HepG2 (cell line): ENCODE data around the gene NGRN. TPM values are rescaled to one million over a fixed set of nuclear protein-coding genes. Genes with fewer than 3 reads are reported as not detected.

Experiments used
- CHD2 ChIP-seq: IDR thresholded peaks from 2 replicates; pipeline ENCODE4 v1.6.1; 2011; ENCODE audit warnings: low read depth, low read length, improper control_type of control experiment
- DMAP1 ChIP-seq: IDR thresholded peaks from 2 replicates; pipeline ENCODE4 v1.6.1; 2016
- ETS1 ChIP-seq: sonication (generic); formaldehyde crosslinking; IDR thresholded peaks from 2 replicates; pipeline ENCODE4 v1.4.0; 2020; ENCODE audit warnings: missing genetic modification reagents
- ETV5 ChIP-seq: IDR thresholded peaks from 2 replicates; pipeline ENCODE4 v1.6.1; 2018; ENCODE audit warnings: missing biosample characterization, missing genetic modification reagents, inconsistent platforms, borderline replicate concordance
- IRF1 ChIP-seq: sonication (generic); formaldehyde crosslinking; IDR thresholded peaks from 2 replicates; pipeline ENCODE4 v1.4.0; 2020; ENCODE audit warnings: low read depth, mild to moderate bottlenecking, missing genetic modification reagents
- MED1 ChIP-seq: sonication (generic); formaldehyde crosslinking; IDR thresholded peaks from 2 replicates; pipeline ENCODE4 v1.4.0; 2020; ENCODE audit warnings: missing genetic modification reagents
- MYPOP ChIP-seq: sonication (generic); formaldehyde crosslinking; IDR thresholded peaks from 2 replicates; pipeline ENCODE4 v1.8.1; 2023; ENCODE audit warnings: mild to moderate bottlenecking, moderate library complexity, missing genetic modification reagents
- SRSF1 ChIP-seq: fragments of 200-400 bp; formaldehyde crosslinking; optimal IDR thresholded peaks from 2 replicates; pipeline ENCODE3; 2017; ENCODE audit warnings: mild to moderate bottlenecking, low read depth, low read length, moderate library complexity
- TBX3 ChIP-seq: fragments of 450-650 bp; IDR thresholded peaks from 2 replicates; pipeline ENCODE4 v1.6.1; 2017; ENCODE audit warnings: antibody characterized with exemption, mild to moderate bottlenecking, inconsistent platforms, borderline replicate concordance
- YEATS4 ChIP-seq: sonication (generic); formaldehyde crosslinking; IDR thresholded peaks from 2 replicates; pipeline ENCODE4 v1.4.0; 2020; ENCODE audit warnings: missing genetic modification reagents, borderline replicate concordance
- ZBTB21 ChIP-seq: sonication (generic); formaldehyde crosslinking; IDR thresholded peaks from 2 replicates; pipeline ENCODE4 v1.4.0; 2020; ENCODE audit warnings: missing genetic modification reagents
- ZFP90 ChIP-seq: sonication (generic); formaldehyde crosslinking; IDR thresholded peaks from 2 replicates; pipeline ENCODE4 v1.8.0; 2022; ENCODE audit warnings: missing genetic modification reagents, mild to moderate bottlenecking, inconsistent platforms, borderline replicate concordance
- ZMYM3 ChIP-seq: sonication (generic); formaldehyde crosslinking; IDR thresholded peaks from 2 replicates; pipeline ENCODE4 v1.5.1; 2020; ENCODE audit warnings: mild to moderate bottlenecking, missing genetic modification reagents
- ZNF24 ChIP-seq: fragments of 450-650 bp; IDR thresholded peaks from 2 replicates; pipeline ENCODE4 v1.6.1; 2017; ENCODE audit warnings: antibody characterized with exemption, mild to moderate bottlenecking
- ZNF280B ChIP-seq: sonication (generic); formaldehyde crosslinking; IDR thresholded peaks from 2 replicates; pipeline ENCODE4 v1.5.0; 2020; ENCODE audit warnings: missing genetic modification reagents, mild to moderate bottlenecking, borderline replicate concordance
- ZNF280D ChIP-seq: sonication (generic); formaldehyde crosslinking; IDR thresholded peaks from 2 replicates; pipeline ENCODE4 v1.5.1; 2020; ENCODE audit warnings: mild to moderate bottlenecking, missing genetic modification reagents
- ZNF33A ChIP-seq: sonication (generic); formaldehyde crosslinking; IDR thresholded peaks from 2 replicates; pipeline ENCODE4 v1.5.1; 2020; ENCODE audit warnings: missing genetic modification reagents, mild to moderate bottlenecking, moderate library complexity, borderline replicate concordance
- ZNF589 ChIP-seq: sonication (generic); formaldehyde crosslinking; conservative IDR thresholded peaks from 2 replicates; pipeline ENCODE4 v1.8.0; 2022; ENCODE audit warnings: mild to moderate bottlenecking, moderate library complexity, missing genetic modification reagents
- ZNF670 ChIP-seq: sonication (generic); formaldehyde crosslinking; IDR thresholded peaks from 2 replicates; pipeline ENCODE4 v1.8.0; 2022; ENCODE audit warnings: mild to moderate bottlenecking, missing genetic modification reagents, borderline replicate concordance
- ZNF766 ChIP-seq: sonication (generic); formaldehyde crosslinking; IDR thresholded peaks from 2 replicates; pipeline ENCODE4 v1.5.0; 2020; ENCODE audit warnings: missing genetic modification reagents, borderline replicate concordance
- ZNF772 ChIP-seq: sonication (generic); formaldehyde crosslinking; IDR thresholded peaks from 2 replicates; pipeline ENCODE4 v1.5.0; 2020; ENCODE audit warnings: mild to moderate bottlenecking, missing genetic modification reagents
- ZNF841 ChIP-seq: sonication (generic); formaldehyde crosslinking; IDR thresholded peaks from 2 replicates; pipeline ENCODE4 v1.8.1; 2023; ENCODE audit warnings: missing genetic modification reagents, borderline replicate concordance
- polyA plus RNA-seq, 8 experiments: library from polyadenylated mRNA; depleted of rRNA in 3 of 8; stranded (reverse) in 7 of 8; unstranded in 1 of 8; fragments of >200 nt; fragmentation: Illumina TruSeq in 4 of 8; extraction: Trizol in 4 of 8; gene quantifications; 2 replicates each; pipeline versions ENCODE4 v1.2.1 to v1.2.3, GENCODE V29; 2011 to 2016; ENCODE audit warnings: low read depth in 4 of 8, missing spikeins in 1 of 8, mixed read lengths in 1 of 8; ENCODE audit not compliant: insufficient read depth in 1 of 8
- total RNA-seq, 5 experiments: library from RNA; depleted of rRNA; stranded (reverse); fragments of >200 nt; fragmentation: Illumina TruSeq; extraction: Trizol; gene quantifications; 2 replicates each; pipeline ENCODE4 v1.2.3, GENCODE V29; 2016; ENCODE audit warnings: low read depth in 1 of 5

The NGRN gene
- total and polyA plus RNA-seq, 2 of the 13 experiments (the other 11 are each of a cell fraction or from before 2014, with no cell fraction given) = 39.8 to 63.7 TPM

- TF ChIP-seq ETS1 (CRISPR knock-in tag) = peak; percentile 35; the same call in 1 of the 2 replicates
- peak; percentile 51 for TF ChIP-seq SRSF1
- no peak for TF ChIP-seq ZNF33A (CRISPR knock-in tag)
- TF ChIP-seq MED1 (CRISPR knock-in tag) = peak; percentile 73
- TF ChIP-seq ZFP90 (CRISPR knock-in tag) = no peak
- no peak for TF ChIP-seq CHD2
- TF ChIP-seq DMAP1 (CRISPR knock-in tag) = peak; percentile 96
- peak; percentile 69; the same call in 1 of the 2 replicates for TF ChIP-seq ZNF766 (CRISPR knock-in tag)
- peak; percentile 78; the same call in 1 of the 2 replicates for TF ChIP-seq MYPOP
- TF ChIP-seq ZNF589 (CRISPR knock-in tag) = no peak; the same call in 1 of the 2 replicates
- TF ChIP-seq TBX3 = no peak
- TF ChIP-seq ZNF280D (CRISPR knock-in tag) = 0 out of 2 replicates have a peak, but pooled peaks have one; percentile 27
- TF ChIP-seq YEATS4 (CRISPR knock-in tag) = peak; percentile 87
- TF ChIP-seq ZBTB21 (CRISPR knock-in tag) = no peak
- peak; percentile 57; the same call in 1 of the 2 replicates for TF ChIP-seq ZNF280B (CRISPR knock-in tag)
- peak; percentile 56; the same call in 1 of the 2 replicates for TF ChIP-seq ZNF772 (CRISPR knock-in tag)
- no peak for TF ChIP-seq ZNF841 (CRISPR knock-in tag)
- TF ChIP-seq ZNF670 (CRISPR knock-in tag) = no peak
- no peak for TF ChIP-seq ZNF24
- peak; percentile 93 for TF ChIP-seq ETV5 (CRISPR knock-in tag)
- TF ChIP-seq ZMYM3 (CRISPR knock-in tag) = no peak
- no peak; the same call in 1 of the 2 replicates for TF ChIP-seq IRF1 (CRISPR knock-in tag)
Measured at GRCh38 chr15:90265271-90266060, at the start of gene NGRN (continued).
